H9 (cell line): ENCODE measurements around the gene RAB26. TPM values are rescaled to one million over a fixed set of nuclear protein-coding genes. Genes with fewer than 3 reads are reported as not detected.

ENCODE experiments used
- DNase-seq: peaks from one replicate; pipeline ENCODE4 v3.0.0-alpha.2; 2017
- H2AFZ ChIP-seq: one replicate; pipeline ENCODE4 v1.6.1; 2013; ENCODE audit warnings: mild to moderate bottlenecking, low read length, control low read depth, moderate library complexity
- H2AK5ac ChIP-seq: 2 replicates; pipeline ENCODE4 v1.6.1; 2013; ENCODE audit warnings: low read length, control low read depth, mixed read lengths; ENCODE audit not compliant: insufficient read length
- H2BK120ac ChIP-seq: one replicate; pipeline ENCODE4 v1.6.1; 2013; ENCODE audit warnings: low read depth, mild to moderate bottlenecking, low read length, control low read depth, inconsistent platforms; ENCODE audit not compliant: poor library complexity, severe bottlenecking
- H2BK12ac ChIP-seq: 2 replicates; pipeline ENCODE4 v1.6.1; 2013; ENCODE audit warnings: low read length, control low read depth, mixed read lengths, low read depth; ENCODE audit not compliant: insufficient read length
- H2BK15ac ChIP-seq: 2 replicates; pipeline ENCODE4 v1.6.1; 2013; ENCODE audit warnings: low read depth, low read length, control low read depth
- H2BK20ac ChIP-seq: one replicate; pipeline ENCODE4 v1.6.1; 2013; ENCODE audit warnings: low read depth, mild to moderate bottlenecking, low read length, control low read depth, inconsistent platforms; ENCODE audit not compliant: poor library complexity, severe bottlenecking
- H2BK5ac ChIP-seq: 2 replicates; pipeline ENCODE4 v1.6.1; 2013; ENCODE audit warnings: low read length, control low read depth, mixed read lengths; ENCODE audit not compliant: insufficient read length
- H3K14ac ChIP-seq: 2 replicates; pipeline ENCODE4 v1.6.1; 2013; ENCODE audit warnings: low read length, control low read depth; ENCODE audit not compliant: insufficient read depth
- H3K18ac ChIP-seq: 2 replicates; pipeline ENCODE4 v1.6.1; 2013; ENCODE audit warnings: low read depth, mild to moderate bottlenecking, mixed read lengths, low read length, control low read depth; ENCODE audit not compliant: insufficient read length
- H3K23ac ChIP-seq: 2 replicates; pipeline ENCODE4 v1.6.1; 2013; ENCODE audit warnings: low read length, control low read depth, mixed read lengths, low read depth; ENCODE audit not compliant: insufficient read length
- H3K23me2 ChIP-seq: 2 replicates; pipeline ENCODE4 v1.6.1; 2013; ENCODE audit warnings: low read depth, mild to moderate bottlenecking, mixed read lengths, low read length, control low read depth; ENCODE audit not compliant: insufficient read length, poor library complexity, severe bottlenecking
- H3K27ac ChIP-seq: 2 replicates; pipeline ENCODE4 v1.5.1; 2013; ENCODE audit warnings: low read length, control low read depth, mixed read lengths, low read depth; ENCODE audit not compliant: insufficient read length
- H3K27me3 ChIP-seq: 2 replicates; pipeline ENCODE4 v1.6.1; 2013; ENCODE audit warnings: low read length, control low read depth, inconsistent platforms; ENCODE audit not compliant: insufficient read depth
- H3K4ac ChIP-seq: 2 replicates; pipeline ENCODE4 v1.6.1; 2013; ENCODE audit warnings: low read depth, mild to moderate bottlenecking, control low read depth, inconsistent platforms, low read length, moderate library complexity
- H3K4me1 ChIP-seq: 2 replicates; pipeline ENCODE4 v1.6.1; 2013; ENCODE audit warnings: low read length, control low read depth, inconsistent platforms; ENCODE audit not compliant: insufficient read depth
- H3K4me2 ChIP-seq: 2 replicates; pipeline ENCODE4 v1.6.1; 2013; ENCODE audit warnings: low read length, control low read depth, mixed read lengths; ENCODE audit not compliant: insufficient read length, insufficient read depth
- H3K56ac ChIP-seq: 2 replicates; pipeline ENCODE4 v1.6.1; 2013; ENCODE audit warnings: low read depth, mild to moderate bottlenecking, mixed read lengths, low read length, control low read depth; ENCODE audit not compliant: insufficient read length
- H3K79me1 ChIP-seq: 2 replicates; pipeline ENCODE4 v1.6.1; 2013; ENCODE audit warnings: low read depth, mild to moderate bottlenecking, moderate library complexity, low read length, control low read depth, inconsistent platforms; ENCODE audit not compliant: insufficient read depth, poor library complexity, severe bottlenecking
- H3K79me2 ChIP-seq: 2 replicates; pipeline ENCODE4 v1.6.1; 2013; ENCODE audit warnings: low read length, control low read depth, inconsistent platforms; ENCODE audit not compliant: insufficient read depth
- H3K9ac ChIP-seq: 2 replicates; pipeline ENCODE4 v1.6.1; 2013; ENCODE audit warnings: low read length, control low read depth, mixed read lengths; ENCODE audit not compliant: insufficient read length; ENCODE audit errors: extremely low read depth
- H3K9me3 ChIP-seq: one replicate; pipeline ENCODE4 v1.6.1; 2013; ENCODE audit warnings: low read depth, low read length, inconsistent platforms; ENCODE audit not compliant: control insufficient read depth
- H3T11ph ChIP-seq: one replicate; pipeline ENCODE4 v1.6.1; 2013; ENCODE audit warnings: mild to moderate bottlenecking, low read length, control low read depth, inconsistent platforms
- H4K20me1 ChIP-seq: one replicate; pipeline ENCODE4 v1.6.1; 2013; ENCODE audit not compliant: control insufficient read depth, insufficient read length, insufficient read depth
- H4K5ac ChIP-seq: 2 replicates; pipeline ENCODE4 v1.6.1; 2013; ENCODE audit warnings: low read depth, mild to moderate bottlenecking, mixed read lengths, low read length, control low read depth; ENCODE audit not compliant: insufficient read length
- H4K8ac ChIP-seq: replicated peaks from 2 replicates; pipeline ENCODE4 v1.6.1; 2013; ENCODE audit warnings: low read length, control low read depth, mixed read lengths, low read depth; ENCODE audit not compliant: insufficient read length
- H4K91ac ChIP-seq: 2 replicates; pipeline ENCODE4 v1.6.1; 2013; ENCODE audit warnings: low read depth, mild to moderate bottlenecking, moderate library complexity, mixed read lengths, low read length, control low read depth; ENCODE audit not compliant: insufficient read length
- H3K27ac Mint-ChIP-seq, 3 experiments: 2 replicates in 2 of 3; 3 replicates in 1 of 3; pipeline ENCODE4 v1.8.0; 2020 to 2021; ENCODE audit warnings: mixed read lengths in 3 of 3, mild to moderate bottlenecking in 1 of 3, moderate library complexity in 1 of 3
- H3K27me3 Mint-ChIP-seq: 2 replicates; pipeline ENCODE4 v1.8.0; 2021; ENCODE audit warnings: low read depth, mild to moderate bottlenecking, moderate library complexity, mixed read lengths
- H3K36me3 Mint-ChIP-seq, 3 experiments: 2 replicates in 2 of 3; 3 replicates in 1 of 3; pipeline ENCODE4 v1.8.0; 2020 to 2021; ENCODE audit warnings: low read depth in 3 of 3, mixed read lengths in 3 of 3; ENCODE audit not compliant: insufficient read depth in 1 of 3
- H3K4me1 Mint-ChIP-seq, 2 experiments: 2 replicates each; pipeline ENCODE4 v1.8.0; 2020; ENCODE audit warnings: mixed read lengths in 2 of 2
- H3K4me3 Mint-ChIP-seq, 2 experiments: 2 replicates in 1 of 2; 3 replicates in 1 of 2; pipeline ENCODE4 v1.8.0; 2020 to 2021; ENCODE audit warnings: mild to moderate bottlenecking in 2 of 2, mixed read lengths in 2 of 2, moderate library complexity in 1 of 2
- H3K9me3 Mint-ChIP-seq, 2 experiments: 2 replicates in 1 of 2; 3 replicates in 1 of 2; pipeline ENCODE4 v1.8.0; 2020; ENCODE audit warnings: mild to moderate bottlenecking in 2 of 2, mixed read lengths in 2 of 2, moderate library complexity in 1 of 2
- WGBS: extraction: QIAGEN DNeasy Blood & Tissue Kit; methylation state at CpG from one replicate; pipeline ENCODE4 v1.1.7; 2013; ENCODE audit warnings: missing lambda C conversion rate, low lambda C conversion rate, mixed read lengths; ENCODE audit not compliant: insufficient read length; ENCODE audit errors: extremely low coverage; 5-methylcytosine and 5-hydroxymethylcytosine counted together
- total RNA-seq: library from RNA; stranded (reverse); gene quantifications from 2 replicates; pipeline ENCODE4 v1.2.1, GENCODE V29; 2021
- TF ChIP-seq, protein P1 (sequence below): fragments of 200-600 bp; sonication (generic); conservative IDR thresholded peaks from 3 replicates; pipeline ENCODE4 v1.8.0; 2021; ENCODE audit warnings: antibody characterized with exemption, mild to moderate bottlenecking

The RAB26 gene
- total RNA-seq, 1 experiment from 2014 or later: 2.4 TPM

DNA sequence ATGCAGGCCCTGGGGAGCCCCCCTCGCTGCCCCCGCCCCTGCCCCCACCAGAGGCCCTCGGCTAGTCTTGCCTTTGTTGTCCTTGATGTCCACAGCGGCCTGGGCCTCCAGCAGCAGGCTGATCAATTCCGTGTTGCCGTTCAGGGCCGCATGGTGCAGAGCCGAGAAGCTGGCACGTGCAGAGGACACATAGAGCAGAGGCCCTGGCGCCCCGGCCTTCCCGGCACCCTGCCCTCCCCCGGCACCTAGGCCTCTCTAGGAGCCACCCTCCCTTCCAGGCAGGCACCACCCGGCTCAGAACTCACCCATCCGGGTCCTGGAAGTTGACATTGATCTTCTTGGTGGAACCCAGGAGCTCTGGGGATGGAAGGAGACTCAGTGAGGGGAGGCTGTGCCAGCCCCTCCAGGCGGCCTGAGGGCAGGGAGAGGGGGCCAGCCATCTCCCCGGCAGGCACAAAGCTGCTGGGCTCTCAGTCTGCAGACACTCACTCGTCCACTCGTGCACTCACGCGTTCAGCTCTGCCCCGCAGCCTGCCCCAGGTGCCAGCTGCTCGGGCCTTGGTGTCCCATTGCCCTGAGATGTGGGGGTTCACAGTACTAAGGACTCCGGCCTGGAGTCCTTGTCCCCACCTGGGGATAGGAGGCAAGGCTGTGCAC, 41.7 kb downstream of the RAB26 start:
- H3K4me3 Mint-ChIP-seq: no peak overlapping the region
- WGBS: no CpG with 5 or more reads among the region's 24 CpGs

More for the DNA sequence above, 41.7 kb downstream of the RAB26 start:
- Histone ChIP-seq H3K79me2 (no peaks in the 10 kb centered on the region), H4K20me1 (no peaks in the 10 kb centered on the region), H2BK12ac (no peak overlapping the region), H4K91ac (no peak overlapping the region), H2BK120ac (no peak overlapping the region), H3K79me1 (no peaks in the 10 kb centered on the region), H3K4me1 (no peaks in the 10 kb centered on the region), H3K9me3 (no peaks in the 10 kb centered on the region), H3K18ac (no peak overlapping the region), H4K5ac (no peak overlapping the region), H3K9ac (no peak overlapping the region), H2BK15ac (no peak overlapping the region), H3K27me3 (no peaks in the 10 kb centered on the region), H3K4ac (no peak overlapping the region), H3K27ac (no peak overlapping the region), H3K14ac (no peak overlapping the region), H2BK20ac (no peak overlapping the region), H3K56ac (no peak overlapping the region), H4K8ac (no peak overlapping the region), H3K4me2 (no peak overlapping the region), H3K23me2 (no peaks in the 10 kb centered on the region), H3K23ac (no peak overlapping the region), H2AK5ac (no peak overlapping the region), H2BK5ac (no peak overlapping the region), H2AFZ (no peak overlapping the region), H3T11ph (no peak overlapping the region)
- Mint-ChIP-seq H3K27me3 (peaks cover 2% of the 10 kb centered on the region), H3K36me3 (no peaks in the 10 kb centered on the region), H3K27ac (no peak overlapping the region), H3K9me3 (no peaks in the 10 kb centered on the region), H3K4me1 (peaks cover 4 to 5% of the 10 kb centered on the region in 2 experiments; a peak in 1 of 4 replicates)
- TF ChIP-seq, protein P1, sequence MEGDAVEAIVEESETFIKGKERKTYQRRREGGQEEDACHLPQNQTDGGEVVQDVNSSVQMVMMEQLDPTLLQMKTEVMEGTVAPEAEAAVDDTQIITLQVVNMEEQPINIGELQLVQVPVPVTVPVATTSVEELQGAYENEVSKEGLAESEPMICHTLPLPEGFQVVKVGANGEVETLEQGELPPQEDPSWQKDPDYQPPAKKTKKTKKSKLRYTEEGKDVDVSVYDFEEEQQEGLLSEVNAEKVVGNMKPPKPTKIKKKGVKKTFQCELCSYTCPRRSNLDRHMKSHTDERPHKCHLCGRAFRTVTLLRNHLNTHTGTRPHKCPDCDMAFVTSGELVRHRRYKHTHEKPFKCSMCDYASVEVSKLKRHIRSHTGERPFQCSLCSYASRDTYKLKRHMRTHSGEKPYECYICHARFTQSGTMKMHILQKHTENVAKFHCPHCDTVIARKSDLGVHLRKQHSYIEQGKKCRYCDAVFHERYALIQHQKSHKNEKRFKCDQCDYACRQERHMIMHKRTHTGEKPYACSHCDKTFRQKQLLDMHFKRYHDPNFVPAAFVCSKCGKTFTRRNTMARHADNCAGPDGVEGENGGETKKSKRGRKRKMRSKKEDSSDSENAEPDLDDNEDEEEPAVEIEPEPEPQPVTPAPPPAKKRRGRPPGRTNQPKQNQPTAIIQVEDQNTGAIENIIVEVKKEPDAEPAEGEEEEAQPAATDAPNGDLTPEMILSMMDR: no peak
- DNase-seq: no peak
